GM18498 (cell line): Measurements from ENCODE around the gene HNRNPA2B1.
A peak's percentile ranks its signal among the peaks of the same experiment; 100 is the strongest.
"Not testable (repeated sequence)": the region's sequence is repeated elsewhere in the genome, so short reads cannot be mapped to it uniquely, and the experiment has no call there.

Experiments
- ATAC-seq: cut with Tn5 transposase; IDR thresholded peaks from one replicate; pipeline ENCODE4 v1.9.1; 2021; ENCODE audit warnings: mild to moderate bottlenecking, moderate library complexity; ENCODE audit not compliant: unreplicated experiment

Gene HNRNPA2B1

DNA sequence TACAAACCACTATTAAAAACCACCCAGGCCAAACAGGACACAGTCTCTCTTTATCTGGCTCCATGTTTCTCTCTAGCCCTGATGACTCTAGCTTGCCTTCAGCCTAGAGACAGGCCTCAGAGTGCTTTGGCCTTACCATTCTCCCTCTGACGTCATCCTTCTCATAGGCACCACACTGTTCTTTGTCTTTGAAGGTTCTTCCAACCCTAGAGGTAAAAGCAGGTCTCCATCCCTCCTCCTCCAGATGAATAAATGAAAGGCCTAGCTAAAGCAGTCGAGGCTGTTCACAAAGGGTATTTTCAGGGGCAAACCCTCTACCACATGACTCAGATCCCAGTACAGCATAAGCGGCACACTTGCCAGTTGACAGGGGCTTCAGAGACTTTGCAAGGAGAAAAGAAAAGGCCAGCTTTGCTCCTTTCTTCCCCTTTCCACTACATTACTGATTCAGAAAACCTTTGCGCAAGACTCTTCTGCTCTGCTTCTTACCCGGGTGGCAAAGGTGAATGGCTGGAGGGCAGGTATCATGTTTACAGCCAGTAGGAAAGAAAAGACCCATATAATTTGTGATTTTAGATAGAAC, 33.8 kb downstream of the HNRNPA2B1 start:
- peak; percentile 35 for ATAC-seq

DNA sequence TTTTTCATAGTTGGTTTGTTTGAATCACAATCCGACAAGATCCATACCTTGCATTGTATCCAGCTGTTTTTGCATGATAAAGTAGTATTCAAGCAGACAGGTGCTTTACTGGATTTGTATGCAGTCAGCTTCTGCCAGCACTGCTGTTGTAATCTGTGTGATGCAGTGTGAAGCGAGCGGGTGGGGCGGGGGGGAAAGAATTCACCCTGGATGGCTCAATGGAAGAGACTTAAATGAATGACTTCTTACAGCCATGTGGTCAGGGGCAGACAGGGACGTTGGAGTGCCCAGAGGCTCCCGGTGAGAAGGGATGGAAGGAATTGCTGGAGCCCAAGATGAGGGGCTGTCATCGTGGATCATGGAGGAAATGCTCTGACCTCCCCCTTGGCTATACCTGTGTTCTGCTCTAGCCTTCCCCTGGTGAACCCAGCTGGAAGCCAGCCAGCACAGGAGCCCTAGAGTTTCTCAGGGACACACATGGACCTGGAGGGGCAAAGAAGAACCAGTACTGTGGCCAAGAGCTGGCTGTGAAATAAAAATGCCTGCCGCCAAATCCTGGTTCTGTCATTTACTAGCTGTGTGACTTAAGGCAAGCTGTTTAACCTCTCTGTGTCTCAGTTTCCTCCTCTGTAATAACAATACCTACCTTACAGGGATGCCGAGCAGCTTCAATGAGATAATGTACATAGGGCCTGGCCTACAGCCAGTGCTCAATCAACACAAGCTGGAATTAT, 34.4 kb downstream of the HNRNPA2B1 start:
- ATAC-seq = peak; percentile 9

DNA sequence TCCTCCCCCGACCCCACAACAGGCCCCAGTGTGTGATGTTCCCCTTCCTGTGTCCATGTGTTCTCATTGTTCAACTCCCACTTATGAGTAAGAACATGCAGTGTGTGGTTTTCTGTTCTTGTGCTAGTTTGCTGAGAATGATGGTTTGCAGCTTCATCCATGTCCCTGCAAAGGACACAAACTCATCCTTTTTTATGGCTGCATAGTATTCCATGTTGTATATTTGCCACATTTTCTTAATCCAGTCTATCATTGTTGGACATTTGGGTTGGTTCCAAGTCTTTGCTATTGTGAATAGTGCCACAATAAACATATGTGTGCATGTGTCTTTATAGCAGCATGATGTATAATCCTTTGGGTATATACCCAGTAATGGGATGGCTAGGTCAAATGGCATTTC, 36.7 kb downstream of the HNRNPA2B1 start:
- ATAC-seq = not testable (repeated sequence)

- ATAC-seq = no peak
Observed at GRCh38 chr7:26162431-26162830, 38.1 kb downstream of the HNRNPA2B1 start.

DNA sequence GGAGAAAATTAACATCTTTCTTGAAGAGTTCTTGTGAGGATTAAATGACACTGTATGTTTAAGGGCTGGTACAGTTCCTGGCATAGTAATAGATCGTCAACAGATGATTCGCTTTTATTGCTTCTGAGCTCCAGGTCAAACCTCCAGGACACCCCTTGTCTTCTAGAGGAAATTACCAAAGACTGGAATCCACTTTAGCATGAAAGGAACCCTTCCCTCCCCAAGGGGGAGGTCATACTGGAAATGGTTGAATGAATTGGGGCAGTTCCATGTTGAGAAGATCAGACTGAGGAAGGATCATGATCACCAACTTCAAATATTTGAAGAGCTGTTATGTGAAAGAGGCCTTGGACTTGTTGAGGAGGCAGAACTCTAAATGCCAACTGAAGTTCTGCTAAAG, 39.6 kb downstream of the HNRNPA2B1 start:
- ATAC-seq = no peak

DNA sequence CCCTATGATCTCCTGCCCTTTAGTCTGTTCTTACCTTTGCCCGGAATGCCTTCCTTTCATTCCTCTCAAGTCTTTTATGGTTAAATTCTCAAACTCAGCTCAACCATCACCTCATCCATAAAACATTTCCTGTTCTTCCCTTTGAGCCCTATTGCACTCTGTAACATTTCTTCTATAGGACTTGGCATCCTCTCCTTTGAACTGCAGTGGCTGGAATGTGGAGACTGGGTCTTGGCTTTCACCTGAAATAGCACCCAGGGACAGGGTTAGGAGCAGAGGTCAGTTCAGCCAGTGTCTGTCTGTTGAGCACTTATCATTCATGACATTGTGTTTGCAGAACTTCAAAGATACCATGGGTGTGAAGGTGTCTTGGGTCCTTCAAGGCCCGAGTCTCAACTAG, 41.3 kb downstream of the HNRNPA2B1 start:
- ATAC-seq = no peak

DNA sequence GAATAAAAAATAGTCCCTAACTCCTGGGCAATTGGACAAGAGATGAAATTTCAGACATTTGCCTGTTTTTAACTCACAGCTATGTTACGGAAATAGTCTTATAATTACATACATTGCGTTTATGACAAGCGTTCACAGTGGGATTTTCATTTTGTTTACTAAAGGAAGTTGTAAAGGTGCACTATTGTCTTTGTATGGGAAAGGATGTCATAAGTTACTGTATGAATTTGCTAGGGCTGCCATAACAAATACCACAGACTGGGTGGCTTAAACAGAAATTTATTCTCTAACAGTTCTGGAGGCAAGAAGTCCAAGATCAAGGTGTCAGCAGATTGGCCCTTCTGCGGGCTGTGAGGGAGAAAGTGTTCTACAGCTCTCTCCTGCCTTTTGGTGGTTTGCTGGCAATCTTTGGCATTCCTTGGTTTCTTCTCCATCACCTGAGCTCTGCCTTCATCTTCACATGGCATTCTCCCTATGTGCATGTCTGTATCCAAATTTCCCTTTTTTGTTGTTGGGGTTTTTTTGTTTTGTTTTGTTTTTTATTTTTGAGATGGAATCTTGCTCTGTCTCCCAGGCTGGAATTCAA, 42.9 kb downstream of the HNRNPA2B1 start:
- ATAC-seq = no peak

DNA sequence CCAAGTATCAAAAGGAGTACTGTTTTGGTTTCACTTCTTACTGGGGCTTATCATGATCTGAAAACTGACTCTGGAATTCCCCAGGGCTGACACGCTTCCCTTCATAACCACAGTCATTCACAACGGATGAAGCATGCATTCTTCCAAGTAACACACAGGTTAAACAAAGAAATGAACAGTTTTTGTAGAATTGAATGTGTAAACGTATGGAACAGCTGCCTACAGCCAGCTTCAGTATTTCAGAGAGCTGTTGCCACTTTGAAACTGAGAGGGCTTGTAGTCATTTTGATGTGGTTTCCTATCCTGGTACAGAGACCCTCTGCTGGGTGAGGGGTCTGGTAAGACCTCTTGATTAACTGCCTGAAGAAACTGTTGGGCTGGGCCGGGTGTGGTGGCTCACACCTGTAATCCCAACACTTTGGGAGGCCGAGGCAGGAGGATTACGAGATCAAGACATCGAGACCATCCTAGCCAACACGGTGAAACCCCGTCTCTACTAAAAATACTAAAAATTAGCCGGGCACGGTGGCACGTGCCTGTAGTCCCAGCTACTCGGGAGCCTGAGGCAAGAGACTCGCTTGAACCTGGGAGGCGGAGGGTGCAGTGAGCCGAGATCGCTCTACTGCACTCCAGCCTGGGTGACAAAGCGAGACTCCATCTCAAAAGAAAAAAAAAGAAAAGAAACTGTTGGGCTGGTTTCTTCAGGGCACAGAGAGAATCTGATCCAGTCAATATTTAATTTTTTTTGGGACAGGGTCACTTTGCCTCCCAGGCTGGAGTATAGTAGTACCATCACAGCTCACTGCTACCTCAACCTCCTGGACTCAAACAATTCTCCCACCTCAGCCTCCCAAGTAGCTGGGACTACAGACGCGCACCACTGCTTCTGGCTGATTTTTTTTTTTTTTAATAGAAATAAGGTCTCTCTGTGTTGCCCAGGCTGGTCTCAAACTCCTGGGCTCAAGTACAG, 43.8 kb downstream of the HNRNPA2B1 start:
- peak; percentile 23 for ATAC-seq

DNA sequence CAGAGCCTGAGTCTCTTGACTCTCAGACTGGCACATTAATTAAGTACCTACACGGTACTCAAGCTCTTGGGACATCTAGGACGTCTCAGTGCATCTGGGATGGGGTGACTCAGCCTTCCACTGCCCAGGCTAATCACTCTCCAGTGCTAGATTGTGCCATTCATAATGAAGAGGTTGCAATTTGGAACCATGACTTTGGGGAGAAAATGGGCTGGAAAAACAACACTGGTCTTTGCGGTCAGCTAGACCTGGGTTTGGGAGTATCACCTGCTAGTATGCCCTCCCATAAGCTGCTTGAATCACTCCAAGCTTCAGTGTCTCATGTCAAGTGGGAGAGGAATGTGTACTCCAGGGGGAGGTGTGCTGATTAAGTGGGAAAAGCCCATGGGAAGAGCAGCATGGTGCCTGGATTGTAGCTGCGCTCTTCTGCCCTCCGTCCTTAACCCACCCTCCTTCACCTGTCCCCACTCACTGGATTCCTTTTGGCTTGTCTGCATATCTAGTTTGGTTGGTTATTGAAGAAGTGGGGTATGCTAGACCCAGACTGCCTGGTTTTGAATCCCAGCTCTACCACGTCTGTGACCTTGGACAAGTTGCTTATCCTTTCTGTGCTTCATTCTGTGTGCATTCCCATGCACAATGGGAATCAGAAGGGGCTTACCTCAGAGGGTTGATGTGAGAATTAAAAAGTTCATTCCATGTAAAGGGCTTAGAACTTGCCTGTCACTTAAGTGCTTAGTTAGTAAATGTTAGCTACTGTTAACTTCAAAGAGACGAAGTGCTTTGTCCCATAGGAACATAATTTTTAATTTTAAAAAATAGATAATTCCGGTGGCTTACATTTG, 44.8 kb downstream of the HNRNPA2B1 start:
- no peak for ATAC-seq

DNA sequence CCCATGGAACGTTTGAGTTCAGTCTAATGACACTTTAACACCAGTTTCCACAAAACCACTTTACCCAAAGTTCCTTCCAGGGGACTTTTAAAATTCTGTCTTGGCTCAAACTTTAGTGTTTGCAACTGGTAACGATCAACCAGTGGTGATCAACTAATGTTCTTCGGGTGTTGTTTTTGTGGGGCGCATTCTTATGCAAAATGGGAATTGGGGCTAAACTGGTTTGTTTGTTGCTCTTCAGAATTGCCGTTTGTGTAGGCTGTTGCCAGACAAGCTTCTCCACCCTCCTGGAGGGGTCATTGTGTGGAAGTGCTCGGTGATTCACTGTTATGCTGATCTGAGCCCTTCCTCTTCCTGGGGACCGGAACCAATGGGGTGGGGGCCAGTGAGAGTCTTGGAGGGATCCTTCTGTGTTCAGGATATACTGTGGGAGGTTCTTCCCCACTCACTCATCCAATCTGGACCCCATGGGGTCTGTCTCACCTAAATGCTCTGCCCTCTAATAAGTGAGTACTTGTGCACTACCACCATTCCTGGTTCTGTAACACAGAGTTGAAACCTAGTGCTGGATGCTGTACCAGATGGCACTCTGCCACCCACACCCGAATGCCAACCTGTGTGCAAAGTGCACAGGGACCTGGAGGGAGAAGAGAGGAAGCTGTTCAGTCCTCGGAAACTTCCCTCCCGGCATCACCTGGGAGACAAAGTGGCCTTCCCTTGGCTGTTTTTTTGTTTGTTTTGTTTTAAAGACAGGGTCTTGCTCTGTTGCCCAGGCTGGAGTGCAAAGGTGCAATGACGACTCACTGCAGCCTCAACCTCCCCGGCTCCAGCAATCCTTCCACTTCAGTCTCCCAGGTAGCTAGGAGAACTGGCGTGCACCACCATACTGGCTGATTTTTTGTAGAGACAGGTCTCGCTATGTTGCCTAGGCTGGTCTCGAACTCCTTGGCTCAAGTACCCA, 46.4 kb downstream of the HNRNPA2B1 start:
- ATAC-seq = no peak

GRCh38 chr7:26153241-26153822, 47.2 kb downstream of the HNRNPA2B1 start:
- no peak for ATAC-seq

DNA sequence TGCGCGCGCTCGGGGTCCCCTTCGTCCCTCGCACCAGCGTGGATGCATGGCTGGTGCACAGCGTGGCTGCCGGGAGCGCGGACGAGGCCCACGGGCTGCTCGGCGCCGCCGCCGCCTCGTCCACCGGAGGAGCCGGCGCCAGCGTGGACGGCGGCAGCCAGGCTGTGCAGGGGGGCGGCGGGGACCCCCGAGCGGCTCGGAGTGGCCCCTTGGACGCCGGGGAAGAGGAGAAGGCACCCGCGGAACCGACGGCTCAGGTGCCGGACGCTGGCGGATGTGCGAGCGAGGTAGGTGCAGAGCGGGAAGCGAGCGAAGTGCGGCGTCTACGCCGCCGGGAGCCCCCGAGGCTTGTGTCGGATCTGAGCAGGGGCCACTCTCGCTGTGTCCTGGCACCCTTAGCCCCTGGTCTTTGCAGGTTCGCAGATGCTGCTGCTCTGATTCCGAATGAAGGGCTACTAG, 47.7 kb downstream of the HNRNPA2B1 start:
- ATAC-seq = peak; percentile 35

GRCh38 chr7:26151953-26152781, 48.4 kb downstream of the HNRNPA2B1 start, which contains the start of gene NFE2L3:
NFE2L3 (plus strand) TSS chr7:26152198; CDS start chr7:26152499, 301 bp downstream.
- ATAC-seq = peak; percentile 77

DNA sequence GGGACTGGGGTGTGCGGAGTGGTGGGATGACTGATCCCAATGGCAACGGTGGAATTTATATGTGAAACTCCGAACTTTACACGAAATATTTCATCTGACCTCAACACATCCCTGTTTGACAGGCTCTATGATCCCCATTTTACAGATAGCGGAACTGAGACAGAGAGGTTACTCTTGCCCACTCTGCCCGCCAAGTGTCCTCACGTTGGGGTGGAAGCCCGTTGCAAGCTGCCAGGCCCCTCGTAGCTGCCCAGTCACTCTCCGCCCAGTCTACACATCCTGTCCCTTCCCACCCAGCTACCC, 48.9 kb downstream of the HNRNPA2B1 start:
- ATAC-seq = no peak

DNA sequence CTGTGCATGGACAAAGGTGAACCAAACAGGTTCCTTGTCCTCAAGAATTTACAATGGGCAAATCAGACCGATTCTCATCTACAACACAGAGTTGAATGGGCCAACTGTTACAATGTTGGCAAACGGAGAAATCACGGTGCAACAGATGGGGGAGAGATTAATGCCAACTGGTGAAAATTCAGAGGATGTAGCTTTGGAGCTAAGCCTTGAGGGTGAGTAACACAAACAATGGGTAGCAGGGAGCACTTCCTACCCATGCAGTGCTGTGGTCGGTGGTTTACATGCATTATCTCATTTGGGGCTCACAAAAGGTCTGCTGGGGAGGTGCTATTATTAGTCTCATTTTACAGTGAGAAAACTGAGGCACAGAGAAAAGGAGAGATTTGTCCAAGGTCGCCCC, 49.5 kb downstream of the HNRNPA2B1 start:
- no peak for ATAC-seq

- no peak for ATAC-seq
Observed at GRCh38 chr7:26149391-26149977, 51.1 kb downstream of the HNRNPA2B1 start.

GRCh38 chr7:26148307-26148700, 52.2 kb downstream of the HNRNPA2B1 start:
- ATAC-seq = not testable (repeated sequence)
